CD14-positive monocyte (primary cell): Measurements from ENCODE around the gene ALDOB. TPM values are rescaled to one million over a fixed set of nuclear protein-coding genes. Genes with fewer than 3 reads are reported as not detected.

Experiments
- DNase-seq, 3 donors: peaks; one replicate each; pipeline ENCODE4 v3.0.0-alpha.2; 2011 to 2022
- H2AFZ ChIP-seq: 2 replicates; pipeline ENCODE4 v1.6.0; 2012; ENCODE audit warnings: mild to moderate bottlenecking, low read depth, low read length, inconsistent platforms; ENCODE audit not compliant: insufficient read depth, poor library complexity, severe bottlenecking
- H3K27ac ChIP-seq, 2 donors: 1 replicate in 1 of 2; 2 replicates in 1 of 2; pipeline ENCODE4 v1.5.1; 2012 to 2013; ENCODE audit warnings: low read length in 2 of 2, control low read depth in 1 of 2, inconsistent platforms in 1 of 2, low read depth in 1 of 2, mild to moderate bottlenecking in 1 of 2
- H3K27me3 ChIP-seq, 2 donors: one replicate each; pipeline versions ENCODE4 v1.6.0 to v1.6.1; 2011 to 2013; ENCODE audit warnings: low read length in 2 of 2; ENCODE audit not compliant: control insufficient read depth in 2 of 2, insufficient read depth in 2 of 2
- H3K36me3 ChIP-seq, 2 donors: replicated peaks in 1 of 2; 1 replicate in 1 of 2; 2 replicates in 1 of 2; pipeline versions ENCODE4 v1.5.1 to v1.6.1; 2012 to 2013; ENCODE audit warnings: low read length in 2 of 2, control low read depth in 1 of 2, inconsistent platforms in 1 of 2, mild to moderate bottlenecking in 1 of 2; ENCODE audit not compliant: insufficient read depth in 2 of 2, control insufficient read depth in 1 of 2
- H3K4me1 ChIP-seq, 2 donors: 1 replicate in 1 of 2; 2 replicates in 1 of 2; pipeline versions ENCODE4 v1.5.1 to v1.6.1; 2012 to 2013; ENCODE audit warnings: low read length in 2 of 2, control low read depth in 1 of 2, inconsistent platforms in 1 of 2, mild to moderate bottlenecking in 1 of 2, moderate library complexity in 1 of 2; ENCODE audit not compliant: insufficient read depth in 2 of 2, control insufficient read depth in 1 of 2
- H3K4me2 ChIP-seq: replicated peaks from 2 replicates; pipeline ENCODE3; 2012; ENCODE audit warnings: low read length, moderate library complexity, mild to moderate bottlenecking; ENCODE audit not compliant: poor library complexity, severe bottlenecking; ENCODE audit errors: extremely low read depth
- H3K4me3 ChIP-seq, 3 experiments: fragments of 200-600 bp in 1 of 3; sonication (generic) in 1 of 3; replicated peaks in 1 of 3; 1 replicate in 2 of 3; 2 replicates in 1 of 3; pipeline ENCODE4 v1.5.1; 2011 to 2013; ENCODE audit warnings: low read length in 3 of 3, mild to moderate bottlenecking in 3 of 3, control low read depth in 2 of 3, low read depth in 2 of 3, inconsistent platforms in 1 of 3, moderate library complexity in 1 of 3
- H3K79me2 ChIP-seq: 2 replicates; pipeline ENCODE4 v1.6.0; 2012; ENCODE audit warnings: mild to moderate bottlenecking, control low read depth, inconsistent platforms, low read length, moderate library complexity; ENCODE audit not compliant: insufficient read depth
- H3K9ac ChIP-seq: 2 replicates; pipeline ENCODE4 v1.6.0; 2017; ENCODE audit warnings: low read length, mild to moderate bottlenecking; ENCODE audit not compliant: insufficient read depth, poor library complexity, severe bottlenecking
- H3K9me3 ChIP-seq, 2 donors: replicated peaks in 1 of 2; 1 replicate in 1 of 2; 2 replicates in 1 of 2; pipeline versions ENCODE4 v1.5.1 to v1.6.1; 2012 to 2013; ENCODE audit warnings: low read length in 2 of 2, control low read depth in 1 of 2; ENCODE audit not compliant: control insufficient read depth in 1 of 2, insufficient read depth in 1 of 2
- H4K20me1 ChIP-seq: 2 replicates; pipeline ENCODE4 v1.6.0; 2012; ENCODE audit warnings: mild to moderate bottlenecking, low read length, control low read depth, moderate library complexity; ENCODE audit not compliant: insufficient read depth
- H3K27ac Mint-ChIP-seq, 7 donors: one replicate each; pipeline ENCODE4 v1.8.0; 2020; ENCODE audit warnings: mild to moderate bottlenecking in 7 of 7, mixed read lengths in 7 of 7, moderate library complexity in 6 of 7, inconsistent platforms in 2 of 7
- H3K27me3 Mint-ChIP-seq, 3 donors: one replicate each; pipeline ENCODE4 v1.8.0; 2021 to 2022; ENCODE audit warnings: low read depth in 3 of 3, mild to moderate bottlenecking in 3 of 3, mixed read lengths in 3 of 3, moderate library complexity in 3 of 3, inconsistent platforms in 1 of 3
- H3K36me3 Mint-ChIP-seq, 2 donors: one replicate each; pipeline ENCODE4 v1.8.0; 2020; ENCODE audit warnings: mixed read lengths in 2 of 2, inconsistent platforms in 1 of 2, mild to moderate bottlenecking in 1 of 2
- H3K4me1 Mint-ChIP-seq: one replicate; pipeline ENCODE4 v1.8.0; 2020; ENCODE audit warnings: mild to moderate bottlenecking, mixed read lengths
- H3K4me3 Mint-ChIP-seq, 2 donors: one replicate each; pipeline ENCODE4 v1.8.0; 2020; ENCODE audit warnings: mild to moderate bottlenecking in 2 of 2, mixed read lengths in 2 of 2, moderate library complexity in 1 of 2
- H3K9me3 Mint-ChIP-seq, 7 donors: one replicate each; pipeline ENCODE4 v1.8.0; 2020 to 2022; ENCODE audit warnings: mixed read lengths in 7 of 7, mild to moderate bottlenecking in 6 of 7, moderate library complexity in 6 of 7, inconsistent platforms in 2 of 7
- WGBS: methylation state at CpG from one replicate; pipeline ENCODE4 v1.1.5; 2013; ENCODE audit warnings: missing lambda C conversion rate; ENCODE audit not compliant: insufficient coverage; 5-methylcytosine and 5-hydroxymethylcytosine counted together
- intact Hi-C, 2 donors: fragments of 100-400 bp; cut with micrococcal nuclease; formaldehyde crosslinking; loops; one replicate each; pipeline versions ENCODE4 v1.15.0 to v1.15.1; 2023
- polyA plus RNA-seq, 3 donors: library from polyadenylated mRNA; depleted of rRNA in 1 of 3; unstranded in 2 of 3; stranded (reverse) in 1 of 3; fragments of 300-500 nt in 2 of 3; fragments of >200 nt in 1 of 3; fragmentation: Illumina TruSeq in 2 of 3; gene quantifications; 1 replicate in 2 of 3; 2 replicates in 1 of 3; pipeline ENCODE4 v1.2.3, GENCODE V29; 2012 to 2021
- TF ChIP-seq, protein P1 (sequence below): fragments of 200-600 bp; IDR thresholded peaks from one replicate; pipeline ENCODE4 v1.8.0; 2022; ENCODE audit warnings: antibody characterized with exemption, mild to moderate bottlenecking

ALDOB gene
- polyA plus RNA-seq, 3 donors: not detected

DNA sequence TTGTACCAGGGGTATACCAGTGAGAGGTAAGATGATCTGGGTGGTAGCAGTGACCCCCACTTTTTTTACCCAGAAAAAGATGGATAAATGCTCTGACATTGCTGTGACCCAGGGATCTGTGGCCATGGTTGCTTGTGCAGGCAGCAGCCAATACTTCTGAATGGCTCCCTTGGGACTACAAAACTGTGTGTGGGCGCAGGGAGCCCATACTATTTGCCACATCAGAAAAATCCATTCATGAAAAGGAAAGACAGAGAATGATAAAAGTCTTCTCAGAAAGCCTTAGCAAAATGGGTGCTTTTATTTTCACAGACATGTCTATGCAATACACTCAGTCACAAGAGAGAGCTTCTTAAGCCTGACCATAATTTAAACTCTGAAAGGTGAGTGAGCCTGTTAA lies 37.3 kb upstream of the ALDOB start:
- Mint-ChIP-seq H3K36me3 (no peaks in the 10 kb centered on the region), H3K27ac (no peak overlapping the region), H3K4me1 (no peaks in the 10 kb centered on the region), H3K4me3 (no peak overlapping the region), H3K27me3 (peaks cover 3 to 6% (median 6%) of the 10 kb centered on the region in 3 donors), H3K9me3 (peaks cover 0 to 3% (median 0%) of the 10 kb centered on the region in 7 donors)
- no peaks in the 10 kb centered on the region for H3K4me1 ChIP-seq
- no peak overlapping the region for H3K9ac ChIP-seq
- H3K4me3 ChIP-seq: no peak overlapping the region
- WGBS: no CpG with 5 or more reads among the region's 1 CpG
- TF ChIP-seq, protein P1, sequence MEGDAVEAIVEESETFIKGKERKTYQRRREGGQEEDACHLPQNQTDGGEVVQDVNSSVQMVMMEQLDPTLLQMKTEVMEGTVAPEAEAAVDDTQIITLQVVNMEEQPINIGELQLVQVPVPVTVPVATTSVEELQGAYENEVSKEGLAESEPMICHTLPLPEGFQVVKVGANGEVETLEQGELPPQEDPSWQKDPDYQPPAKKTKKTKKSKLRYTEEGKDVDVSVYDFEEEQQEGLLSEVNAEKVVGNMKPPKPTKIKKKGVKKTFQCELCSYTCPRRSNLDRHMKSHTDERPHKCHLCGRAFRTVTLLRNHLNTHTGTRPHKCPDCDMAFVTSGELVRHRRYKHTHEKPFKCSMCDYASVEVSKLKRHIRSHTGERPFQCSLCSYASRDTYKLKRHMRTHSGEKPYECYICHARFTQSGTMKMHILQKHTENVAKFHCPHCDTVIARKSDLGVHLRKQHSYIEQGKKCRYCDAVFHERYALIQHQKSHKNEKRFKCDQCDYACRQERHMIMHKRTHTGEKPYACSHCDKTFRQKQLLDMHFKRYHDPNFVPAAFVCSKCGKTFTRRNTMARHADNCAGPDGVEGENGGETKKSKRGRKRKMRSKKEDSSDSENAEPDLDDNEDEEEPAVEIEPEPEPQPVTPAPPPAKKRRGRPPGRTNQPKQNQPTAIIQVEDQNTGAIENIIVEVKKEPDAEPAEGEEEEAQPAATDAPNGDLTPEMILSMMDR: no peak
- no peak overlapping the region for H3K27ac ChIP-seq
- H3K79me2 ChIP-seq: no peaks in the 10 kb centered on the region
- H2AFZ ChIP-seq: no peak overlapping the region
- no peaks in the 10 kb centered on the region for H3K27me3 ChIP-seq
- intact Hi-C loops: no loop called here
- H3K4me2 ChIP-seq: no peak overlapping the region
- no peaks in the 10 kb centered on the region for H4K20me1 ChIP-seq
- no peaks in the 10 kb centered on the region for H3K36me3 ChIP-seq
- H3K9me3 ChIP-seq: no peaks in the 10 kb centered on the region
- DNase-seq: no peak

DNA sequence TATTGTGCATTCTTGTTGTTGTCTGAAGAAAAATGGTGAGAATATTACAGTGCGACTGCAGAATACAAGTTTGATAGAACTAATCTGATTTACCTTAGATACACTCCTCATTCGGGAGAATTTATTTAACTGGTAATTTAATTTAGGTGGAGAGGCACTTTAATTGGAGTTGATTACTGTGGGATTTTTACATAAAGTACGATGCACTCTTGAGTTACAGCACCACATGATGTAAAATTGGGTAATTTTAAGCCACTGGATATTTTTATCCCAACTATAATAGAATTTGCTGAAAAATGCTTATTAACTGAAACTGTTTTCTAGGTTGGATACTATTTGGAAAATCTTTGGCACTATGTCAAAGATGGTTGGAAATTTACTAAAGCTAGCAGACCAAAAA lies 35.4 kb upstream of the ALDOB start:
- Histone ChIP-seq H3K4me3 (no peak overlapping the region), H3K36me3 (no peaks in the 10 kb centered on the region), H3K4me2 (no peak overlapping the region), H3K27ac (no peak overlapping the region), H3K9ac (no peak overlapping the region), H3K27me3 (no peaks in the 10 kb centered on the region), H3K9me3 (no peaks in the 10 kb centered on the region), H2AFZ (no peak overlapping the region), H3K4me1 (no peaks in the 10 kb centered on the region), H3K79me2 (no peaks in the 10 kb centered on the region), H4K20me1 (no peaks in the 10 kb centered on the region)
- WGBS: no CpG with 5 or more reads among the region's 3 CpGs
- H3K36me3 Mint-ChIP-seq: no peaks in the 10 kb centered on the region
- H3K4me3 Mint-ChIP-seq: no peak overlapping the region
- peaks cover 3 to 7% (median 6%) of the 10 kb centered on the region in 3 donors for H3K27me3 Mint-ChIP-seq
- H3K27ac Mint-ChIP-seq: no peak overlapping the region
- TF ChIP-seq, protein P1: no peak
- no peak for DNase-seq
- peaks cover 0 to 2% (median 0%) of the 10 kb centered on the region in 7 donors for H3K9me3 Mint-ChIP-seq
- no peaks in the 10 kb centered on the region for H3K4me1 Mint-ChIP-seq
- intact Hi-C loops: no loop called here
